Measurements from ENCODE around the gene ZNF316. TPM values are rescaled to one million over a fixed set of nuclear protein-coding genes. Genes with fewer than 3 reads are reported as not detected.
A peak's percentile ranks its signal among the peaks of the same experiment; 100 is the strongest.

ZNF316 gene
- total RNA-seq: 10 to 100 TPM; 20.8 to 58.6 (median 30.6) TPM

GRCh38 chr7:6636741-6637543 is at the start of gene ZNF316:
ZNF316 (plus strand) TSS chr7:6637318; CDS start chr7:6642410, 5,092 bp downstream.
- H3K27me3 ChIP-seq: no peaks in the 10 kb centered on the region
- H3K27ac ChIP-seq: peak within 1 kb of the TSS; percentile 85
- no peak for TF ChIP-seq EP300 (IDR thresholded peaks at IDR 0.05)
- TF ChIP-seq POLR2A (IDR thresholded peaks at IDR 0.05): peak in 1 of 2 donors; percentile 16
- H3K36me3 ChIP-seq: peaks cover 20% of the 10 kb centered on the region
- no peak for DNase-seq (ENCODE audit: low spot score in 2 of 2)
- no peaks in the 10 kb centered on the region for H3K9me3 ChIP-seq
- whole genome bisulfite sequencing: 4% methylated on average over 13 of the region's 104 CpGs
- H3K4me3 ChIP-seq: peak within 1 kb of the TSS; percentile 87
- H3K4me1 ChIP-seq: peaks cover 24% of the 10 kb centered on the region

GRCh38 chr7:6588566-6588965 is 48.6 kb upstream of the ZNF316 start:
- peaks cover 29% of the 10 kb centered on the region for H3K36me3 ChIP-seq

GRCh38 chr7:6589151-6589828 is 47.8 kb upstream of the ZNF316 start:
- Histone ChIP-seq H3K27me3 (no peaks in the 10 kb centered on the region), H3K36me3 (peaks cover 32% of the 10 kb centered on the region), H3K4me1 (peaks cover 16% of the 10 kb centered on the region), H3K4me3 (peak overlapping the region; percentile 89), H3K27ac (no peak overlapping the region), H3K9me3 (no peaks in the 10 kb centered on the region)
- TF ChIP-seq CTCF (IDR thresholded peaks at IDR 0.05): no peak
- TF ChIP-seq POLR2A (IDR thresholded peaks at IDR 0.05): no peak
- no peak for TF ChIP-seq POLR2AphosphoS5 (IDR thresholded peaks at IDR 0.05)
- 74% methylated on average over 12 of the region's 22 CpGs for WGBS
- peak in 1 of 2 donors; percentile 76 for DNase-seq (ENCODE audit: low spot score in 2 of 2)

More at GRCh38 chr7:6588566-6588965, 48.6 kb upstream of the ZNF316 start:
- Histone ChIP-seq H3K4me1 (peaks cover 16% of the 10 kb centered on the region), H3K27ac (no peak overlapping the region), H3K4me3 (no peak overlapping the region), H3K27me3 (no peaks in the 10 kb centered on the region), H3K9me3 (no peaks in the 10 kb centered on the region)
- 86% methylated on average over 9 of the region's 9 CpGs for WGBS
- TF ChIP-seq CTCF (IDR thresholded peaks at IDR 0.05): no peak
- no peak for TF ChIP-seq EP300 (IDR thresholded peaks at IDR 0.05)
- no peak for TF ChIP-seq POLR2A (IDR thresholded peaks at IDR 0.05)
- no peak for TF ChIP-seq POLR2AphosphoS5 (IDR thresholded peaks at IDR 0.05)
- DNase-seq (ENCODE audit: low spot score in 2 of 2): no peak

GRCh38 chr7:6589829-6590644 is 47.1 kb upstream of the ZNF316 start, which contains the start of gene INTS15:
INTS15 (plus strand) TSS chr7:6590021; CDS start chr7:6590284, 263 bp downstream.
- TF ChIP-seq EP300 (IDR thresholded peaks at IDR 0.05) (no peak), POLR2A (IDR thresholded peaks at IDR 0.05) (peak in 1 of 2 donors; percentile 61), POLR2AphosphoS5 (IDR thresholded peaks at IDR 0.05) (peak in 1 of 3 donors; percentile 47), CTCF (IDR thresholded peaks at IDR 0.05) (peak; percentile 85 to 91)
- peak within 1 kb of the TSS; percentile 87 for H3K27ac ChIP-seq
- H3K4me3 ChIP-seq: peak within 1 kb of the TSS; percentile 89
- H3K9me3 ChIP-seq: no peaks in the 10 kb centered on the region
- peaks cover 16% of the 10 kb centered on the region for H3K4me1 ChIP-seq
- under 1% methylated on average over 29 of the region's 107 CpGs for WGBS
- no peaks in the 10 kb centered on the region for H3K27me3 ChIP-seq
- peaks cover 32% of the 10 kb centered on the region for H3K36me3 ChIP-seq
- DNase-seq (ENCODE audit: low spot score in 2 of 2): peak; percentile 71 to 85

- no peaks in the 10 kb centered on the region for H3K9me3 ChIP-seq
- H3K4me1 ChIP-seq: peaks cover 16% of the 10 kb centered on the region
- TF ChIP-seq CTCF (IDR thresholded peaks at IDR 0.05) (no peak), POLR2A (IDR thresholded peaks at IDR 0.05) (no peak), EP300 (IDR thresholded peaks at IDR 0.05) (no peak)
- 9% methylated on average over 10 of the region's 10 CpGs for WGBS
- H3K4me3 ChIP-seq: peak overlapping the region; percentile 89
- H3K27me3 ChIP-seq: no peaks in the 10 kb centered on the region
- H3K36me3 ChIP-seq: peaks cover 35% of the 10 kb centered on the region
- peak overlapping the region; percentile 87 for H3K27ac ChIP-seq
- no peak for DNase-seq (ENCODE audit: low spot score in 2 of 2)
These were observed 46.4 kb upstream of the ZNF316 start for GRCh38 chr7:6590645-6591110.
